NCI-H1092 treated with DMSO at 0.1 percent for 48 hours (cell line): ENCODE results near the gene ARSD.
"Not testable (repeated sequence)": the region's sequence is repeated elsewhere in the genome, so short reads cannot be mapped to it uniquely, and the experiment has no call there.

Experiments used
- DNase-seq: peaks from one replicate; lab custom pipeline; 2025; lab: John Stamatoyannopoulos, UW

Gene ARSD

GRCh38 chrX:2933125-2933900, 4.2 kb upstream of the ARSD start:
- DNase-seq = no peak

GRCh38 chrX:2931612-2932011, 2.5 kb upstream of the ARSD start:
- DNase-seq = no peak

- no peak for DNase-seq
Measured at GRCh38 chrX:2931155-2931554, 2.0 kb upstream of the ARSD start.

- DNase-seq = no peak
Measured at GRCh38 chrX:2928191-2928582, 952 bp downstream of the ARSD start.

- no peak for DNase-seq
Measured at GRCh38 chrX:2926664-2927275, 2.4 kb downstream of the ARSD start.

- DNase-seq = not testable (repeated sequence)
Measured at GRCh38 chrX:2926255-2926654, 2.9 kb downstream of the ARSD start.

- no peak for DNase-seq
Measured at GRCh38 chrX:2924151-2924550, 5.0 kb downstream of the ARSD start.

GRCh38 chrX:2921750-2922149, 7.4 kb downstream of the ARSD start:
- no peak for DNase-seq

- DNase-seq = no peak
Measured at GRCh38 chrX:2921193-2921592, 7.9 kb downstream of the ARSD start.

GRCh38 chrX:2917767-2918166, 11.4 kb downstream of the ARSD start:
- DNase-seq = no peak

GRCh38 chrX:2913118-2913517, 16.0 kb downstream of the ARSD start:
- DNase-seq = no peak

GRCh38 chrX:2910109-2910508, 19.0 kb downstream of the ARSD start:
- DNase-seq = no peak

- no peak for DNase-seq
Measured at GRCh38 chrX:2908125-2908685, 20.9 kb downstream of the ARSD start.

- no peak for DNase-seq
Measured at GRCh38 chrX:2907295-2907694, 21.8 kb downstream of the ARSD start.

- DNase-seq = no peak
Measured at GRCh38 chrX:2903366-2903765, 25.8 kb downstream of the ARSD start.

- no peak for DNase-seq
Measured at GRCh38 chrX:2902841-2903240, 26.3 kb downstream of the ARSD start.

GRCh38 chrX:2901367-2902036, 27.6 kb downstream of the ARSD start:
- no peak for DNase-seq

GRCh38 chrX:2898846-2899512, 30.2 kb downstream of the ARSD start:
- DNase-seq = no peak

GRCh38 chrX:2897690-2898623, 31.2 kb downstream of the ARSD start:
- not testable (repeated sequence) for DNase-seq

GRCh38 chrX:2897311-2897689, 31.8 kb downstream of the ARSD start:
- DNase-seq = no peak

- no peak for DNase-seq
Measured at GRCh38 chrX:2894885-2895292, 34.2 kb downstream of the ARSD start.
